Breast epithelium (tissue), 4 donors: ENCODE results near the gene ZMYND10. TPM values are rescaled to one million over a fixed set of nuclear protein-coding genes. Genes with fewer than 3 reads are reported as not detected.

Experiments used
- DNase-seq, 2 donors: peaks; one replicate each; pipeline ENCODE4 v3.0.0-alpha.2; 2019; ENCODE audit warnings: low spot score in 2 of 2
- H3K27ac ChIP-seq, 2 donors: fragments of 200-600 bp; sonication (generic) in 1 of 2; one replicate each; pipeline ENCODE4 v1.5.1; 2016 to 2019; ENCODE audit warnings: mild to moderate bottlenecking in 1 of 2
- H3K27me3 ChIP-seq, 2 donors: fragments of 200-600 bp; sonication (generic) in 1 of 2; one replicate each; pipeline versions ENCODE4 v1.5.1 to v1.6.0; 2017 to 2019; ENCODE audit warnings: control low read depth in 1 of 2, mild to moderate bottlenecking in 1 of 2
- H3K36me3 ChIP-seq: fragments of 200-600 bp; one replicate; pipeline ENCODE4 v1.5.1; 2019
- H3K4me1 ChIP-seq, 2 donors: fragments of 200-600 bp; sonication (generic); one replicate each; pipeline ENCODE4 v1.5.1; 2016 to 2019; ENCODE audit warnings: control low read depth in 1 of 2
- H3K4me3 ChIP-seq, 3 donors: fragments of 200-600 bp; sonication (generic); 1 replicate in 2 of 3; 2 replicates in 1 of 3; pipeline ENCODE4 v1.5.1; 2016 to 2019; ENCODE audit warnings: mild to moderate bottlenecking in 3 of 3, moderate library complexity in 2 of 3
- H3K9me3 ChIP-seq, 2 donors: fragments of 200-600 bp; sonication (generic) in 1 of 2; one replicate each; pipeline ENCODE4 v1.5.1; 2016 to 2019; ENCODE audit warnings: control low read depth in 1 of 2
- CTCF ChIP-seq, 3 donors: fragments of 450-650 bp; IDR thresholded peaks; one replicate each; pipeline ENCODE4 v1.5.1; 2016 to 2017; ENCODE audit warnings: antibody characterized with exemption in 3 of 3, mild to moderate bottlenecking in 3 of 3, moderate library complexity in 3 of 3
- POLR2A ChIP-seq: fragments of 450-650 bp; IDR thresholded peaks from one replicate; pipeline ENCODE4 v1.6.1; 2016; ENCODE audit warnings: antibody characterized with exemption, mild to moderate bottlenecking, moderate library complexity
- POLR2AphosphoS5 ChIP-seq, 3 donors: sonication (generic); formaldehyde crosslinking; IDR thresholded peaks; one replicate each; pipeline ENCODE4 v1.6.1; 2017; ENCODE audit warnings: antibody characterized with exemption in 3 of 3
- intact Hi-C: fragments of 100-400 bp; cut with DNase I; formaldehyde crosslinking; loops from one replicate; pipeline ENCODE4 v1.15.1; 2023; ENCODE audit warnings: low total_unique reads
- total RNA-seq, 3 donors: library from RNA; depleted of rRNA; stranded (reverse); fragments of >200 nt; gene quantifications; one replicate each; pipeline ENCODE4 v1.1.0, GENCODE V29; 2016

Gene ZMYND10
- total RNA-seq, 3 donors from 2014 or later, result 0.32 to 2.6 (median 1.9) TPM

GRCh38 chr3:50342813-50343633, 2.5 kb downstream of the ZMYND10 start:
- no peaks in the 10 kb centered on the region for H3K36me3 ChIP-seq
- H3K9me3 ChIP-seq, result no peaks in the 10 kb centered on the region
- intact Hi-C loops, result no loop called here
- no peak for DNase-seq
- no peak overlapping the region for H3K27ac ChIP-seq
- TF ChIP-seq POLR2AphosphoS5 (IDR thresholded peaks at IDR 0.05), result no peak
- TF ChIP-seq POLR2A, result no peak
- TF ChIP-seq CTCF (IDR thresholded peaks at IDR 0.05), result no peak
- H3K4me3 ChIP-seq, result no peak overlapping the region
- H3K4me1 ChIP-seq, result peaks cover 0 to 17% of the 10 kb centered on the region in 2 donors
- H3K27me3 ChIP-seq, result no peaks in the 10 kb centered on the region

- no peak overlapping the region for H3K27ac ChIP-seq
- intact Hi-C loops, result no loop called here
- TF ChIP-seq POLR2AphosphoS5 (IDR thresholded peaks at IDR 0.05) (no peak), CTCF (IDR thresholded peaks at IDR 0.05) (no peak), POLR2A (no peak)
- DNase-seq, result no peak
- no peaks in the 10 kb centered on the region for H3K9me3 ChIP-seq
- no peaks in the 10 kb centered on the region for H3K36me3 ChIP-seq
- no peaks in the 10 kb centered on the region for H3K27me3 ChIP-seq
- peaks cover 0 to 17% of the 10 kb centered on the region in 2 donors for H3K4me1 ChIP-seq
- no peak overlapping the region for H3K4me3 ChIP-seq
These were observed 3.4 kb downstream of the ZMYND10 start for GRCh38 chr3:50341996-50342650.

- intact Hi-C loops, result no loop called here
- Histone ChIP-seq H3K36me3 (no peaks in the 10 kb centered on the region), H3K27ac (peak overlapping the region in 1 of 2 donors; percentile 90), H3K9me3 (no peaks in the 10 kb centered on the region), H3K4me1 (peaks cover 0 to 17% of the 10 kb centered on the region in 2 donors), H3K4me3 (peak overlapping the region; percentile 62 to 90 (median 65)), H3K27me3 (no peaks in the 10 kb centered on the region)
- TF ChIP-seq CTCF (IDR thresholded peaks at IDR 0.05) (no peak), POLR2AphosphoS5 (IDR thresholded peaks at IDR 0.05) (no peak), POLR2A (no peak)
- DNase-seq, result no peak
These were observed 4.0 kb downstream of the ZMYND10 start for GRCh38 chr3:50341537-50341936.

GRCh38 chr3:50340448-50341329, 4.8 kb downstream of the ZMYND10 start, which contains the start of gene RASSF1:
TSS of gene RASSF1 (minus strand) at chr3:50340836. CDS start at chr3:50340805, 31 bp downstream.
- DNase-seq, result no peak
- intact Hi-C loops, result no loop called here
- Histone ChIP-seq H3K36me3 (no peaks in the 10 kb centered on the region), H3K27ac (peak within 1 kb of the TSS; percentile 66 to 90), H3K4me1 (peaks cover 8 to 23% of the 10 kb centered on the region in 2 donors), H3K9me3 (no peaks in the 10 kb centered on the region), H3K4me3 (peak within 1 kb of the TSS; percentile 62 to 90 (median 65)), H3K27me3 (no peaks in the 10 kb centered on the region)
- TF ChIP-seq POLR2AphosphoS5 (IDR thresholded peaks at IDR 0.05) (peak; percentile 18 to 70 (median 48)), POLR2A (no peak)

GRCh38 chr3:50340147-50340447, 5.4 kb downstream of the ZMYND10 start:
- Histone ChIP-seq H3K27me3 (no peaks in the 10 kb centered on the region), H3K4me1 (peaks cover 8 to 23% of the 10 kb centered on the region in 2 donors), H3K36me3 (no peaks in the 10 kb centered on the region), H3K4me3 (peak overlapping the region; percentile 62 to 90 (median 65)), H3K9me3 (no peaks in the 10 kb centered on the region), H3K27ac (peak overlapping the region; percentile 66 to 90)
- intact Hi-C loops, result no loop called here
- DNase-seq, result no peak
- TF ChIP-seq CTCF (IDR thresholded peaks at IDR 0.05) (no peak), POLR2A (no peak), POLR2AphosphoS5 (IDR thresholded peaks at IDR 0.05) (no peak)
